H1 (cell line): ENCODE results near the gene LDLR. TPM values are rescaled to one million over a fixed set of nuclear protein-coding genes. Genes with fewer than 3 reads are reported as not detected.

Experiments used
- CTCF ChIA-PET: fragments of 300-600 bp; sonication (Branson Sonifier 250); formaldehyde crosslinking; loops from one replicate; lab custom pipeline; 2021; ENCODE audit not compliant: partially characterized antibody; lab: Charles Lee
- POLR2A ChIA-PET: fragments of 300-600 bp; sonication (Branson Sonifier 250); formaldehyde crosslinking; loops from one replicate; lab custom pipeline; 2021; ENCODE audit warnings: inconsistent platforms; ENCODE audit not compliant: partially characterized antibody; lab: Charles Lee
- DNase-seq, 2 experiments: peaks; one replicate each; pipeline versions ENCODE4 v3.0.0 to v3.0.0-alpha.2; 2010 to 2022; ENCODE audit warnings: low spot score in 2 of 2, low read depth in 1 of 2, mixed read lengths in 1 of 2
- FAIRE-seq: peaks from 2 replicates; lab custom pipeline; 2011; peaks lifted over from hg19 to GRCh38; lab: Jason Lieb, UNC
- H2AFZ ChIP-seq: 2 replicates; pipeline ENCODE4 v1.8.1; 2012; ENCODE audit warnings: low read length, inconsistent platforms
- H2AK5ac ChIP-seq: 2 replicates; pipeline ENCODE4 v1.6.1; 2013; ENCODE audit warnings: low read depth, low read length
- H2BK120ac ChIP-seq: replicated peaks from 2 replicates; pipeline ENCODE3; 2013; ENCODE audit warnings: low read depth, low read length, inconsistent platforms
- H2BK12ac ChIP-seq: 2 replicates; pipeline ENCODE4 v1.6.1; 2013; ENCODE audit warnings: low read depth, low read length
- H2BK15ac ChIP-seq: 2 replicates; pipeline ENCODE4 v1.6.1; 2013; ENCODE audit warnings: low read length
- H2BK20ac ChIP-seq: 2 replicates; pipeline ENCODE4 v1.6.1; 2013; ENCODE audit warnings: low read length
- H2BK5ac ChIP-seq: 2 replicates; pipeline ENCODE4 v1.6.1; 2013; ENCODE audit warnings: low read depth, low read length
- H3K14ac ChIP-seq: 2 replicates; pipeline ENCODE4 v1.6.1; 2013; ENCODE audit warnings: inconsistent platforms; ENCODE audit not compliant: insufficient read length
- H3K18ac ChIP-seq: 2 replicates; pipeline ENCODE4 v1.6.1; 2013; ENCODE audit warnings: low read length; ENCODE audit errors: extremely low read depth
- H3K23ac ChIP-seq: 2 replicates; pipeline ENCODE4 v1.6.1; 2013; ENCODE audit warnings: inconsistent platforms; ENCODE audit not compliant: insufficient read length
- H3K23me2 ChIP-seq: 2 replicates; pipeline ENCODE4 v1.6.1; 2013; ENCODE audit warnings: low read depth, low read length
- H3K27ac ChIP-seq: 2 replicates; pipeline ENCODE4 v1.6.1; 2011; ENCODE audit warnings: low read depth, low read length, inconsistent platforms
- H3K27me3 ChIP-seq, 4 experiments: replicated peaks in 1 of 4; 1 replicate in 1 of 4; 2 replicates in 3 of 4; pipeline versions ENCODE4 v1.6.1 to v1.8.1; 2011 to 2013; ENCODE audit warnings: low read length in 3 of 4, mild to moderate bottlenecking in 3 of 4, inconsistent platforms in 2 of 4, mixed read lengths in 2 of 4, moderate library complexity in 1 of 4; ENCODE audit not compliant: control insufficient read depth in 3 of 4, insufficient read depth in 3 of 4; ENCODE audit errors: extremely low read depth in 1 of 4
- H3K36me3 ChIP-seq, 4 experiments: 2 replicates each; pipeline versions ENCODE4 v1.6.1 to v1.8.1; 2011 to 2013; ENCODE audit warnings: mild to moderate bottlenecking in 4 of 4, low read length in 3 of 4, moderate library complexity in 2 of 4, control low read depth in 1 of 4, inconsistent platforms in 1 of 4; ENCODE audit not compliant: insufficient read depth in 4 of 4, control insufficient read depth in 2 of 4
- H3K4ac ChIP-seq: replicated peaks from 2 replicates; pipeline ENCODE3; 2013; ENCODE audit warnings: low read length, low read depth, mixed read lengths, inconsistent platforms; ENCODE audit not compliant: insufficient read length
- H3K4me1 ChIP-seq, 4 experiments: replicated peaks in 1 of 4; 1 replicate in 1 of 4; 2 replicates in 3 of 4; pipeline versions ENCODE4 v1.6.1 to v1.8.1; 2011 to 2013; ENCODE audit warnings: low read length in 3 of 4, inconsistent platforms in 2 of 4, mixed read lengths in 1 of 4; ENCODE audit not compliant: insufficient read depth in 4 of 4, control insufficient read depth in 3 of 4
- H3K4me2 ChIP-seq, 2 experiments: 2 replicates each; pipeline versions ENCODE4 v1.6.1 to v1.8.1; 2011 to 2013; ENCODE audit warnings: low read depth in 2 of 2, low read length in 2 of 2, control low read depth in 1 of 2, inconsistent platforms in 1 of 2, mild to moderate bottlenecking in 1 of 2; ENCODE audit not compliant: insufficient read depth in 1 of 2
- H3K4me3 ChIP-seq, 4 experiments: fragments of 200-600, 300-600 bp in 1 of 4; sonication (generic), shearing (Covaris generic), sonication (Bioruptor Twin) in 1 of 4; 2 replicates each; pipeline versions ENCODE4 v1.5.1 to v1.8.1; 2011 to 2016; ENCODE audit warnings: low read length in 4 of 4, low read depth in 3 of 4, control low read depth in 2 of 4, inconsistent platforms in 2 of 4, mild to moderate bottlenecking in 2 of 4, mixed read lengths in 1 of 4, moderate library complexity in 1 of 4; ENCODE audit not compliant: insufficient read depth in 2 of 4; ENCODE audit errors: extremely low read depth in 1 of 4
- H3K56ac ChIP-seq: replicated peaks from 2 replicates; pipeline ENCODE3; 2013; ENCODE audit warnings: low read depth, mild to moderate bottlenecking, mixed read lengths, low read length, inconsistent platforms; ENCODE audit not compliant: insufficient read length
- H3K79me1 ChIP-seq: 2 replicates; pipeline ENCODE4 v1.6.1; 2013; ENCODE audit warnings: low read depth, low read length, control low read depth
- H3K79me2 ChIP-seq, 2 experiments: 2 replicates each; pipeline versions ENCODE4 v1.6.1 to v1.8.1; 2012 to 2013; ENCODE audit warnings: low read length in 2 of 2, mild to moderate bottlenecking in 2 of 2, inconsistent platforms in 1 of 2; ENCODE audit not compliant: insufficient read depth in 2 of 2, control insufficient read depth in 1 of 2
- H3K9ac ChIP-seq, 4 experiments: replicated peaks in 1 of 4; 1 replicate in 1 of 4; 2 replicates in 3 of 4; pipeline versions ENCODE4 v1.6.1 to v1.8.1; 2011 to 2013; ENCODE audit warnings: low read depth in 3 of 4, low read length in 3 of 4, control low read depth in 2 of 4, mild to moderate bottlenecking in 2 of 4, moderate library complexity in 2 of 4, inconsistent platforms in 1 of 4; ENCODE audit errors: extremely low read depth in 1 of 4
- H3K9me3 ChIP-seq, 2 experiments: 2 replicates each; pipeline versions ENCODE4 v1.6.1 to v1.8.1; 2012 to 2013; ENCODE audit warnings: mild to moderate bottlenecking in 2 of 2, moderate library complexity in 2 of 2, control low read depth in 1 of 2, inconsistent platforms in 1 of 2, low read depth in 1 of 2, low read length in 1 of 2, mixed read lengths in 1 of 2; ENCODE audit not compliant: insufficient read depth in 2 of 2
- H4K20me1 ChIP-seq, 2 experiments: replicated peaks in 1 of 2; 2 replicates each; pipeline versions ENCODE3 to v1.8.1; 2011 to 2013; ENCODE audit warnings: inconsistent platforms in 2 of 2, low read length in 2 of 2, mild to moderate bottlenecking in 1 of 2; ENCODE audit not compliant: insufficient read depth in 2 of 2, control insufficient read depth in 1 of 2
- H4K5ac ChIP-seq: 2 replicates; pipeline ENCODE4 v1.6.1; 2013; ENCODE audit warnings: low read length, low read depth, mixed read lengths, inconsistent platforms; ENCODE audit not compliant: insufficient read length
- H4K8ac ChIP-seq: 2 replicates; pipeline ENCODE4 v1.8.0; 2013; ENCODE audit warnings: mild to moderate bottlenecking, moderate library complexity, low read length, inconsistent platforms; ENCODE audit not compliant: insufficient read depth; ENCODE audit errors: extremely low read depth
- H4K91ac ChIP-seq: replicated peaks from 2 replicates; pipeline ENCODE3; 2013; ENCODE audit warnings: low read length, mixed read lengths, inconsistent platforms; ENCODE audit not compliant: insufficient read length
- CTBP2 ChIP-seq: IDR thresholded peaks from 2 replicates; pipeline ENCODE4 v1.7.0; 2011; ENCODE audit warnings: borderline replicate concordance, mild to moderate bottlenecking, moderate library complexity, mixed read lengths, low read length; ENCODE audit not compliant: insufficient read depth, insufficient read length
- HDAC6 ChIP-seq: IDR thresholded peaks from one replicate; pipeline ENCODE4 v1.7.1; 2012; ENCODE audit warnings: low read depth, mild to moderate bottlenecking, inconsistent platforms, low read length, moderate library complexity
- RFX5 ChIP-seq: IDR thresholded peaks from 2 replicates; pipeline ENCODE4 v1.6.1; 2011; ENCODE audit warnings: low read depth, low read length, improper control_type of control experiment, borderline replicate concordance
- SIRT6 ChIP-seq: IDR thresholded peaks from one replicate; pipeline ENCODE4 v1.7.1; 2012; ENCODE audit warnings: low read length, inconsistent platforms
- WGBS, 2 experiments: shearing (Covaris generic) in 1 of 2; methylation state at CpG; one replicate each; pipeline versions ENCODE4 v1.1.6 to v1.1.7; 2013 to 2015; ENCODE audit warnings: low lambda C conversion rate in 2 of 2, mixed read lengths in 2 of 2, inconsistent platforms in 1 of 2, low coverage in 1 of 2, missing lambda C conversion rate in 1 of 2; ENCODE audit not compliant: insufficient replicate concordance in 2 of 2, insufficient coverage in 1 of 2, insufficient read length in 1 of 2; ENCODE audit errors: extremely low coverage in 1 of 2, missing lambda C conversion rate in 1 of 2; 5-methylcytosine and 5-hydroxymethylcytosine counted together
- polyA plus RNA-seq, 7 experiments: library from polyadenylated mRNA; depleted of rRNA in 3 of 7; stranded (reverse) in 5 of 7; unstranded in 2 of 7; fragments of >200 nt in 5 of 7; fragments of 200-250 nt in 2 of 7; gene quantifications; 1 replicate in 5 of 7; 2 replicates in 1 of 7; 4 replicates in 1 of 7; pipeline versions ENCODE4 v1.2.1 to v1.2.3, GENCODE V29; 2011 to 2013; ENCODE audit warnings: missing spikeins in 2 of 7, mixed read lengths in 2 of 7
- total RNA-seq: library from RNA; stranded (reverse); fragmentation: NEBNext Ultra II Directional; extraction: Animal tissue kit (Norgen Biotek cat#: 25700); gene quantifications from 2 replicates; pipeline ENCODE4 v1.2.1, GENCODE V29; 2021

Gene LDLR
- total and polyA plus RNA-seq, 2 of the 8 experiments (the other 6 are each of a cell fraction or from before 2014, with no cell fraction given): 70.1 to 118 TPM

DNA sequence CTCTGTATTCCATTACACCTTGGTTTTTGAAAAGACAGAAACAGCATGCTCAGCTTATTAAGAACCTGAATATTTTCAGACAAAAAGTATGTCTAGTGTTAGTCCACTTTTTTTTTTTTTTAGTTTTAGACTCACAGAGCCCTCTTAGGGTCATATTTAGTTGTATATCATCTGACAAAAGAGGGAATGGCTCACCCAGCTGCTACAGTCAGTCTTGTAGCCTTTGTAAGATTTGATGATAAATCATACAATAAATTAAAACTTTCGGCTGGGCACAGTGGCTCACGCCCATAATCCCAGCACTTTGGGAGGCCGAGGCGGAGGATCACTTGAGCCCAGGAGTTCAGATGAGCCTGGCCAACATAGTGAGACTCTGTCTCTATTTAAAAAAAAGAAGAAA is 43.7 kb upstream of the LDLR start:
- H2BK5ac ChIP-seq: no peak overlapping the region
- ChIA-PET CTCF (interaction anchor here (0.7 to 3.2 kb wide), 2 partner anchors 10 to 214 kb away, joined by 3 to 14 read pairs; no protein-coding TSS in a partner anchor), POLR2A (interaction anchor here (1.7 kb wide), 1 partner anchor 9 kb away, joined by 6 read pairs; no protein-coding TSS in a partner anchor)
- H3K14ac ChIP-seq: no peak overlapping the region
- H3K23me2 ChIP-seq: no peaks in the 10 kb centered on the region
- H3K18ac ChIP-seq: no peak overlapping the region
- H2BK20ac ChIP-seq: no peak overlapping the region
- H2AK5ac ChIP-seq: no peak overlapping the region
- no peak overlapping the region for H2AFZ ChIP-seq
- no peaks in the 10 kb centered on the region for H3K27me3 ChIP-seq
- H3K36me3 ChIP-seq: peaks cover 12 to 38% (median 24%) of the 10 kb centered on the region in 4 experiments; a peak in 7 of 8 replicates
- H3K79me1 ChIP-seq: peaks cover 7% of the 10 kb centered on the region; the same call in 1 of the 2 replicates
- no peak overlapping the region for H3K4ac ChIP-seq
- no peak overlapping the region for H3K56ac ChIP-seq
- H3K4me3 ChIP-seq: no peak overlapping the region
- H3K4me2 ChIP-seq: no peak overlapping the region
- peaks cover 1 to 7% of the 10 kb centered on the region in 2 experiments for H4K20me1 ChIP-seq
- FAIRE-seq (no peak), DNase-seq (no peak)
- WGBS, 2 experiments: 96% methylated on average over 4 of the region's 4 CpGs; no CpG with 5 or more reads in 1 of the 2 experiments
- TF ChIP-seq HDAC6 (no peak), RFX5 (no peak), SIRT6 (no peak), CTBP2 (no peak)
- no peak overlapping the region for H2BK12ac ChIP-seq
- H3K79me2 ChIP-seq: no peaks in the 10 kb centered on the region
- no peak overlapping the region for H3K23ac ChIP-seq
- H2BK120ac ChIP-seq: no peak overlapping the region
- no peak overlapping the region for H3K9ac ChIP-seq
- H3K4me1 ChIP-seq: no peaks in the 10 kb centered on the region
- H4K91ac ChIP-seq: no peak overlapping the region
- H3K27ac ChIP-seq: no peak overlapping the region
- H4K8ac ChIP-seq: no peak overlapping the region
- H4K5ac ChIP-seq: no peak overlapping the region
- H3K9me3 ChIP-seq: no peaks in the 10 kb centered on the region
- H2BK15ac ChIP-seq: no peak overlapping the region
